ENCODE data around the gene UFC1.
A peak's percentile ranks its signal among the peaks of the same experiment; 100 is the strongest.

The UFC1 gene

DNA sequence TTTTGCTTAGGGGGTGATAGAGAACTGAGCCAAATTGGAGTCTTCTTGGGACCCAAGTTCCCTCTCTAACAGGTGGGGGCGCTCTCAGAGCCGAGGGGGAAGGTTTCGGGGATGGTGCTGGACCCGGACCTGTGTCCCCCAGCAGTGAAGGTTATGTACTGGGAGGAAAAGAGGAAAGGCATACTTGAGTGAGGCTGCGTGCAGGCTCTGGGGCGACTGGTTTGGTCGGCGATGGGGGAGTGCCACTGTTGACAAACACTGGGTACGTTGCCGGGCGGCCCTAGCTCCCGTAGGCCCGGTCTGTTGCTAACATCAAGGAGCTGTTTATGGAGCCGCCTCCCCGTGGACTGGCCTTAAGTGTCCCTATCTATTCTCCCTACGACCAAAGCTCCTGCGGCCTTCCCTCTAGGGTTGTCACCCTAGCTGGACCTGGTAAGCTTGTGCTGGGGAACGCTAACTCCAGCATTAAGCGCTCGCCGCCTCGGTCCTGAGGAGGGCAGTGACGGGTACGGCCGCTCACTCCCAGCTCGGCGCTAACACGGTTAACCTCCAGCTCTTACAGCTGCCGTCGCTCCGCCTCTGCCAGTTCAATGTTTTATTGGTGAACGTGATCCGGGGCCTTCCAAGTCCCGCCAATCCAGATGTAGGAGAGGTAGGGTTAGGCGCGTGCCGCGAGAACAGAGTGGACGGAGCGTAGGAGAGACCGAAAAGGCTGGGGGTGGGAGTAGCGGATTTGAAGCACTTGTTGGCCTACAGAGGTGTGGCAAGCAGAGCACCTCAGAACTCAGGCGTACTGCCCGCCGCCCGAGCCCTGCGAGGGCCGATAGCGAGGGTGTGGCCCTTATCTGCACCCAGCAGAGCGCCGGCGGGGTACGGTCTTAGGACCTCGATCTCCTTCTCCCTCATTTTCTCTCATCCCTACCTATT, 12.2 kb downstream of the UFC1 start, which contains the start of gene PPOX:
Gene PPOX (plus strand): TSS at position 685 of the 927 bp plus-strand sequence. CDS start 422 bp downstream, outside the sequence.
- peak within 1 kb of the TSS; percentile 56 for H3K27ac ChIP-seq

DNA sequence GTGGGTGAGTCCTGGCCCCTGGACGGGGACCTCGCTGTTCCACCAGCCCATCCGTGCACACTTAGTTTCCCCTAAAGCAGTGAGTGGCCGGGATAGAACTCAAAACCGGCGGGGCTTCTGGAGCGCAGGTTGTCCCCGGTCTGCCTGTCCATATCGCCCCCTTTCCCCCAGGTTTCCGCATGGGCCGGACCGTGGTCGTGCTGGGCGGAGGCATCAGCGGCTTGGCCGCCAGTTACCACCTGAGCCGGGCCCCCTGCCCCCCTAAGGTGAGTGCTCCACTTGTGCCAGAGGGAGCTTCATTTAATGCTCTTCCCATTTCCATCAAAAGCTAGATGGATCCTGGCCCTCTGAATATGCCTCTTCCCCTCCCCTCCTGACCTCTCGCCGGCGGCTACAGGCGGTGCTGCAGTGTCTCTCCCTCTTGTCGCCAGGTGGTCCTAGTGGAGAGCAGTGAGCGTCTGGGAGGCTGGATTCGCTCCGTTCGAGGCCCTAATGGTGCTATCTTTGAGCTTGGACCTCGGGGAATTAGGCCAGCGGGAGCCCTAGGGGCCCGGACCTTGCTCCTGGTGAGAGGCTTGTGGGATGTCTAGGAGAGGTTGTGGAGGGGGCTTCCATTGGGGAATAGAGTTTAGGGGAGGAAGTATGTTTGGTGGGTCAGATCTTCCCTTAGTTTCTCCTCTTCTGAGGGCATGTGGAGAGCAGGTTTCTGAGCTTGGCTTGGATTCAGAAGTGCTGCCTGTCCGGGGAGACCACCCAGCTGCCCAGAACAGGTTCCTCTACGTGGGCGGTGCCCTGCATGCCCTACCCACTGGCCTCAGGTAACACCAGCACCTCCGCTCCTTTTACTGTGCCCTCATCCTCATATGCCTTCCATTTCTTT, 13.1 kb downstream of the UFC1 start:
- DNase-seq (ENCODE audit: low read depth, low spot score) = no peak
- H3K27ac ChIP-seq = peak overlapping the region; percentile 56

More for the DNA sequence above, 12.2 kb downstream of the UFC1 start, which contains the start of gene PPOX:
- DNase-seq (ENCODE audit: low read depth, low spot score) = peak; percentile 94

DNA sequence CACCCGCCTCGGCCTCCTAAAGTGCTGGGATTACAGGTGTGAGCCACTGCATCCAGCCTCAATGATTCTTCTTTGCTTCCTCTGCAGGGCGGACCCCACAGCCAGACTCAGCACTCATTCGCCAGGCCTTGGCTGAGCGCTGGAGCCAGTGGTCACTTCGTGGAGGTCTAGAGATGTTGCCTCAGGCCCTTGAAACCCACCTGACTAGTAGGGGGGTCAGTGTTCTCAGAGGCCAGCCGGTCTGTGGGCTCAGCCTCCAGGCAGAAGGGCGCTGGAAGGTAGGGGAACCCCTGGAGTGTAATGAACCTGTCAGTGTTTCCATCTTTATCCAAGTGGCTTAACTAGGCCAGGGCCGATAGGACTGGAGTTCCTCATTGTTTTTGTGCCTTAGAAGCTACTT, 15.1 kb downstream of the UFC1 start:
- no peak for DNase-seq (ENCODE audit: low read depth, low spot score)
- H3K27ac ChIP-seq = no peak overlapping the region

DNA sequence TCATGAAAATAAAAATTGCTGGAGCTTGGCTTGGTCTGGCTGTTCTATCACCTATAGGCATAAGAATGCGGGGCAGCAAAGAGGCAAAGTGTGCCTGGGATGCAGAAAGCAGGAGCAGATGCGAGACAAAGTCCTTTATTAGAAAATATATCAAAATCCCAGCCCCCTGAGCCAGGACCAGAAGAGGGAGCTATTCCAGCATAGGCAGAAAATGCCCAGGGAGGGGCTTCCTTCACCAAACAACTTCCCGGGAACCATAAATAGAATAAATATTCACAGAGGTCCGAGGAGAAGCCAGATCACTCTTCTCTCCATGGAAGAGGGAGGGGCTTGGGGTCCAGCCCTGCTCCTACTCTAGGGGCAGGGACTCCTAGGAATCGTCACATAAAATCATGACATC, 17.4 kb downstream of the UFC1 start:
- no peak overlapping the region for H3K27ac ChIP-seq
- DNase-seq (ENCODE audit: low read depth, low spot score) = no peak

DNA sequence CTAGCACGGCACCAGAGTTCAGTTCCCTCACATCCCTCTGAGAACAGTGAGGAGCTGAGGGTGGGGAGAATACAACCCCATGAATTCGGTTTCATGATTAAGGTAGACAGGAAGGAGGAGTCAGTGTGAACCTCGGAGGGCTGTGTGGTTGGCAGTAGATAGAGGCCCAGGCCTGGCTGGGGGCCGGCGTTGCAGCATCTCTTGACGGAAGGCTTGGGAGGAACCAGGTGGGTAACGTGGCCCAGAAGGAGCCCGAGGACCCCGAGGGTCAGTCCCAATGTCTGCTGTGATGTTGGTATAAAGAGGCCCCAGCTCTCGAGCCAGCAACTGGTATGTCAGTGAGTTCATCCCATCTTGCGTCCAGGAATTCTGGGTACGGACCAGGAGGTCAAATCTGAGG, 17.9 kb downstream of the UFC1 start:
- no peak overlapping the region for H3K27ac ChIP-seq

DNA sequence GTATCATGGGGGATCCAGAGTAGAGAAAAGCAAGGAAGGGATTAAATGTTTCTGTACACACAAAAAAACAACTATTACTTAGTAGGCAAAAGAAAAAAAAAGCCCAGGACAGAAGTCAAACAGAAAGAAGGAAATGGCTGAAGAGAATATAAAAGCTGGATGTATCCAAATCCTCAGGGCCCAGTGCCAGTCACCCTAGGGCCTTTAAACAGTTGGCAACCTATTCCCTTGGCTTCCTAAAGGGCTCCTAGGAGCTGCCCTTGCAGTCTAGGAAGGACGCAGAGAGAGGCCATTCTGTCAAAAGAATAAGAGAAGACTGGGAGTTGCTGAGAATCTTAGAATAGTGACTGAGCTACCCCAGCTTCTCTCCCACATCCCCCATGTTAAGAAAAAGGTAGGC, 18.6 kb downstream of the UFC1 start:
- DNase-seq (ENCODE audit: low read depth, low spot score) = no peak
- H3K27ac ChIP-seq = no peak overlapping the region

More for the DNA sequence above, 17.9 kb downstream of the UFC1 start:
- no peak for DNase-seq (ENCODE audit: low read depth, low spot score)

DNA sequence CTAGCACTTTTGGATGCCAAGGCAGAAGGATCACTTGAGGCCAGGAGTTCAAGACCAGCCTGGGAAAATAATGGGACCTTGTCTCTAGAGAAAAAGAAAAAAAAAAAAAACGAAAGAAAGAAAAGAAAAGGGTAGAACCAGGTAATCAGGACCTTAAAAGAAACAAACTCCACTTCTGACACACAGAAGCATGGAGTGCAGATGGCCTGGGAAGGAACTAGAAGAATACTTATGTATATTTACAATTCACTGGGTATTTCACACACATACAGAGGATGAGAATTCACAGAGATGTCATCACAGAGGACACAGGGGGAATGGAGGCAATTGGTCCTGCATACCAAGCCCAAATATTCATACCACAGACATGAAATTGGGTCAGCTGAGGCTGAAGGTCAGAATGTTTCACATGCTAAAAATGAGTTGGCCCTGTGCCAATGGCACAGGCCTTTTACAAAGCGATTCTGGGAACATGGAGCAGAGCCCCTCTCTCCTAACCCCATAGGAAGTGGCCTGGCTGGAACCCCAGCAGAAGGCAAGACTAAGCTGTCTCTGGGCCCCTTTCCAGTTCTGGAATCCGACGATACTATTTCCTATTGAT, 19.1 kb downstream of the UFC1 start:
- DNase-seq (ENCODE audit: low read depth, low spot score) = no peak
- H3K27ac ChIP-seq = no peak overlapping the region

DNA sequence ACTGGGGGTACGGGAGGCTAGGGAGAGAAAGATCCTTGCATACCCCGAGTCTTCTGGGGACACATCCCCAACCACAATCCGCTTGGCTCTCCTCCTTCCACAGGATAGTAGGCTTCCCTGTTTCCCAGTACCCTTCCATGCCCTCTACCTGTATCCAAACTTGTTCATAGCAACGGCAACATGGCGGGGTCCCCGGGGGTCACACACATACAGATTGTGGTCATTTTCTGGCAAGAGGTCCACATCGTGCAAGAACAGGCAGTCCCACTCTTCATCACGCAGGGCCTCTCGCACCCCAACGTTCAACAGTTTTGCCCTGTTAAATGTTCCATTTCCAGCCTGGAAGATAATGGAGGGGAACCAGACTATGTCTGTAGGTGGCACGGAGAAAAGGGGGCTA, 19.9 kb downstream of the UFC1 start:
- DNase-seq (ENCODE audit: low read depth, low spot score) = no peak
- no peak overlapping the region for H3K27ac ChIP-seq

DNA sequence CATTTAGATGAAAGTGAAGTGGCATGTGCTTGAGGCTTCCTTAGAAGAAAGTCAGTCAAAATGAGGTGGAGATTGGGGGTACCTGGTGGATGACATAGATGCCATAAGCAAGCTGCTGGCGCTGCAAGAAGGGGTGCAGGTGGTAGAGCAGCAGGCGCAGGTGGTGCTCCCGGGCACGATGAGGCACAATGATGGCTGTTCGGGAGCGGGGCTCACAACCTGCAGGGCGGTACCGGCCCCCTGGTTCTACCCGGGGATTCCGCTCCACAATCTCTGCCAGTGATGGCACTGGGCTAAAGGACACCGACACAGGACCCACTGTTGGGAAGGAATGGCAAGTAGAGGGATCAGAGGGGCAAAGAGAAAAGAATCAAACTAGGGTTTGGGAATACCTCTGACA, 21.1 kb downstream of the UFC1 start:
- no peak for DNase-seq (ENCODE audit: low read depth, low spot score)
- H3K27ac ChIP-seq = no peak overlapping the region

DNA sequence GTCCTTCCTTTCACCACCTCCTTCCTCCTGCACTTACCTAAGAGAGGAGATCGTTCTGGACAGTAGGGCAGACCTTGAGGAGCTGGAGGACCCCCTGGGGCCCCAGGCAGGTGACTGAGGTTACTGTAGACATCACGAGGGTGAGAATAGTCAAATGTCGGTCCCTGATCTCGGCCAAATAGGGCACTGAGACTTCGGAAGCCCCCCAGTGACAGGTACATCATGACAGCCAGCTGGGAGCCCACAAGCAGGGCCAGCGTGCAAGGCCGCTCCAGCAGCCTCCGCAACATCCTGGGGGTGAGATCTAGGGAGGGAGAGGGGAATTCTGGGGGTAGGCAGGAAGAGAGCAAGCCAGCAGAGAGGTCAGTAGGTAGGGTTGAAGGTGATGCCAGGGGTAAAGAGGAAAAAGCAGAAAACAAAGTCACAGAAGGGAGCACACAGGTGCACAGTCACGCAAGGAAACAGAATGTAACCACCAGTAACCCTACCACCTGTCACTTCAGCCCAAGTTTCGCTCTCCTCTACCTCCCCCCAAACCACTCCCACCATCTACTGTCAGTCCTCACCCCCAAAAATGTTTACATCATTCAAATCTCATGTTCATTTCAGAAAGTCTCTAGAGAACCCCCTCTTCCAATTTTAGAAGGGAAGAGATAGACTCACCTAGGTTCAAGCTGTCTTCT, 22.1 kb downstream of the UFC1 start:
- H3K27ac ChIP-seq = no peak overlapping the region
- no peak for DNase-seq (ENCODE audit: low read depth, low spot score)

DNA sequence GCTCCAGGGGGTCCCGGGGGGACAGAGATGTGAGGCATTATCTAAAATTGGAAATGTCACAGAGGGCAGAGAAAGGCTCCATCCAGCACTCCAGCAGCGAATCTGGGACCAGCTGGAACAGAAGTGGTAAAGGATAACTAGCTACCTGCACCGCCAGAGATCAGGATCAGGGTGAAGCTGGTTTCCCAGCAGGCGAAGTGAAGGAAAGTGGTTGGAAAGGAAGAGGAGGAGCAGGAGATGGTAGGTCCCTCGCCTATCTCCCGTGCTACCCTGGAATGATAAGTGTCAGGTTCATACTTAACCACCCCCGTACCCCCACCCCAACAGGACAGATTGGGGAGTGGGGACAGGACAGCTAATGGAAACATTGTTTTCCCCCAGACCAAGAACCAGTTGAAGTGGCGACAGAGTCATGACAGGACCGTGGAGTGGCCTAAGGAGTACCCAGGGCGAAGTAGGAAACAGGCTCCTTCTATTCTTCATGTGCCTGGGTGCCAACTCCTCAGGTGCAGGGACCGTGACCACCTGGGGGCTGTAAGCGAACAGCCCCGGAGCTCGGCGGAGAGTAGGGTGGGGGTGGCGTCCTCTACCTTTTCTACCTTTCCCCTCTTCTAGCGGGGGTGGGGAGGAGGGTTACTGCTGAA, 22.8 kb downstream of the UFC1 start:
- DNase-seq (ENCODE audit: low read depth, low spot score) = no peak
- peak overlapping the region; percentile 33 for H3K27ac ChIP-seq

DNA sequence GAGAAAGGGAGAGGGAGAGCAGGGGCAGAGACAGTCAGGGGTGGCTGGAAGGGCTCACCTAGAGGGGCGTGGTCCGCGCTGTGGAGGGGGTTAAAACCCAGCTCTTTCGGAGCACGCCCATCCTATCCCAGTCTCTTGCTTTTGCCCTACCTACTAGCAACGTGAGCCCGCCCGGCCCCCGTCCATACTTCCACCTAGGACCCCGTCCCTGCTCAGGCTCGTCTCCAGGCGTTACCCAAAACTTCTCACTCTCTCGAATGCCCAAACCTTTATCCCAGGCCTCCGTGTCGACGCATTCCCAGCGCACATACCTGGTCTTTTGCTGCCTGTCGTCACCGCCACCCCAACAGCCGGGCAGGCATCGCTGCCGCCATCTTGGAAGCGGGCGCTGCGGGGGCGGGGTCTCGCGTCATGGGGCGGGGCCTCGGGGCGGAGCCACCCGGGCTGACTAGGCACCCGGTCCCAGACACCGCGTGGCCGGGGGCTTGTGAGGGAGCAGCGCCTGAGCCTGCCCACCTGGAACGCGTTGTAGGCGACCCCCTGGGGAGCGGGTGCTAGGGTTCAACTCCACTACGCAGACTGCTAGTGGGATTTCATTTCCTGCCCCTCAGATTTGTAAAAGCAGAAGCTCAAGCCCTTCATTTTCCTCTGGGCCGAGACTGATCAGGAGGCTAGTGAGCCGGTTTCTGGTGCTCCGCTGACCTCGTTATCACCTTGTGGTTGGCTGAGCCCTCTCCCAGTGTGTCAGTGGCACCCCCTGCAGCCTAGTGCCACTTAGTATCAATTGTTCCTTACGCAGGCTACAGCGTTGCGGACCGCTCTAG, 23.5 kb downstream of the UFC1 start, which contains the start of gene B4GALT3:
Gene B4GALT3 (minus strand): TSS at position 396 of the 824 bp plus-strand sequence. CDS start 1,447 bp downstream, outside the sequence.
- H3K27ac ChIP-seq = peak within 1 kb of the TSS; percentile 33
- no peak for DNase-seq (ENCODE audit: low read depth, low spot score)

DNA sequence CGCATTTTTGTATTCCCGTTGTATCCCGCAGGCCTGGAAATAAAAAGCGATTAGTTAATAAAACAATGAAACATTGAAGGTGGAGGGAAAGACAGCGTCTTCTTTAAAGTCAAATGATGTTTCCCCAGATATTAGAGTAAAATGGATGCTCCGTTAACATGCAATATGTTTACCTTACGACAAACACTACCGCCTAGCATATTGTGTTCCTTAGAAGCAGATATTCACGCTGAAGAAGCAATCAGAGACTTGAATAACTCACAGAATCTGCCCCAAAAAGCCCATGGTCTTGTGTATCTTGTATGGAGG, 24.1 kb downstream of the UFC1 start:
- peak overlapping the region; percentile 33 for H3K27ac ChIP-seq
- DNase-seq (ENCODE audit: low read depth, low spot score) = no peak

DNA sequence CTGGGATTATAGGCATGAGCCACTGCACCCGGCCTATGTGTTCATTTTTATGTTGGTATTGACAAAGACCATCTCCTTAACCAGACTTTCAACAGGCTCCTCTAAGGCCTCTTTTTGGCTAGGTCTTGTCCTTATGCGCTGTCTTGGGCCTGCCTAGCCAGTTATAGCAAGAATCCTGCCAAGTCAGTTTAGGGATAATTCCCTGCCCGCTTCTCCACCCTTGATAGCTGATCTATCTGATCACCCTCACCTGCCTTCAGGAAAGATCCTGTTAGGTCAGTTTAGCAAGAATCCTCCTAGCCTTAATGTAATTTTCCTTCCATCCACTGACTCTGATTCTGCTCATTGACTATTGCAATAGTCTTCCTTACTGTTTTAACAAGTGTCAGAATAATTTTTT, 25.9 kb downstream of the UFC1 start:
- DNase-seq (ENCODE audit: low read depth, low spot score) = no peak
- H3K27ac ChIP-seq = no peak overlapping the region

DNA sequence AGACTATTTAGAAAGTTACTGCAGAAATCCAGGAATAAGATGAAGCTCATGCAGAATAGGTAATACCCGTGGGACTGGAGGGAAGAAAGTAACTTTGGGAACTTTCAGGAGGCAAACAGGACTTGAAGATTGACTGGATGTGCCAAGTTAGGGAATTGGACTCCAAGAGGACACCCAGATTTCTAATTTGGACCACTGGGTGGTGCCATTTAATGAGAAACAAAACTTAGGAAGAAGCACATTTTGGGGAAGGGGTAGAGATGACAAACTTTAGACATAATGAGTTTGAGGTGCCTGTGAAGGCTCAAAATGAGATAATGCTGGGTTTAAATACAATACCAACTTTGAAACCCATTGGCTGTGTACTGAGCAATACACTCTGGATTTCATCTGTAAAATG, 26.9 kb downstream of the UFC1 start:
- H3K27ac ChIP-seq = no peak overlapping the region
- no peak for DNase-seq (ENCODE audit: low read depth, low spot score)

DNA sequence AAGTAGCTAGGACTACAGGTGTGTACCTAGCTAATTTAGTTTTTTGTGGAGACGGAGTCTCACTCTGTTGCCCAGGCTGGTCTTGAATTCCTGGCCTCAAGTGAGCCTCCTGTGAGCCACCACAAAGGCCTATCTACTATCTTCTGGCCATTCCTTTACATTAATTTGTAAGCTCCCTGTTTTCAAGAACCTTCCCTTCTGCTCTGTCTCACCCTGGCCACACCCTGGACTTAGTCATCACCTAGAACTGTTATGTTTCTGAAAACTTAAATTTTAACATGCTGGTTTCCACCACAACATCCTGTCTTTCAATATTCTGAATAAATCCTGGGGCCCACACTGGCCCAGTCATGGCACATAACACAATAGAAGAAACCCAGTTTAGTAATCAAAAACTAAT, 28.4 kb downstream of the UFC1 start:
- DNase-seq (ENCODE audit: low read depth, low spot score) = no peak
- peak overlapping the region; percentile 53 for H3K27ac ChIP-seq

DNA sequence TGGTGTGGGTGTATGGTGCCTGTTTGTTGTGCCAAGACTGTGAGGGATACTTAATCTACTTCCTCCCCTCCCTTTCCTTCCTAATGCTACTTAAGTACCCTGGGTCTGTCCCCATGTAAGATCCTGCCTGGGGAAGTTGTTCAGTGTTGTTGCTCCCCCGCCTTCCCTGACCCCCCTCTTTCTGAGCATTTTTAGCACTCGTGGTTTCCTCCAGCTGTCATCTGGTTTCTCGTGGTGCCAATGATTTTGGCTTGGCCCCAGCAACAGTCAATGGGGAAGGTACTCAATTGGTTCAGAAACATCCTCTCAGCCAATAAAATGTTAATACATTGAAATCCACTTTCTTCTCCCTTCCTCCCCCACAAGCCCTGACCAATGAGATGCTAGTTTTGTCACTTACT, 31.5 kb downstream of the UFC1 start:
- no peak overlapping the region for H3K27ac ChIP-seq
- DNase-seq (ENCODE audit: low read depth, low spot score) = no peak

DNA sequence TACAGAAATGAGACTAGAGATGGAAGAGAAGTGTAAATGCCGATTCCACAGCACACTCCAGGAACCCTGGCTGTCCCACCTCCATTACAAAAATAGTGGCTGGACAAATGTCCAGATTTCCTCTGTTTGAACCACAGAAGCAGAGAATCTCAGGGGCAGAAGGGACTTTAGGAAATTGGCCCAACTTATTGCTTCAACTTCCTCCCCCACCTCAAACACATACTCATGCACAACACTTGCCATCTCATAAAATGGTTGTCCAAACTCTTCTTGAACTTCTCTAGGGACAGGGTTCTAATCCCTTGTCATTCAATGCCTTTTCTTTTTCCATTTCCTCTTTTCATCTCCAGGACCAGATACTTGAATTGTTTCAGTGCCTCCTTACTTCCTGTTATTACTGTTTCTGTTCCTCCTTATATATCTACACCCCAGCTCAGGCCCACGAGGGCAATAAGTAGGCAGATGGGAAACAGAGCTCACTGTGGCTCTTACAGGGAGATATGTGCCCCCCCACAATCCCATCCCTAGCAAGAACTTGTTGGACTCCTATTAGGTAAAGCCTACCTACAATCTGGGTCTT, 32.0 kb downstream of the UFC1 start:
- H3K27ac ChIP-seq = no peak overlapping the region
- DNase-seq (ENCODE audit: low read depth, low spot score) = no peak
